ENCODE data around the gene KBTBD12.

KBTBD12 gene

GRCh38 chr3:127962937-127963336 lies 47.9 kb downstream of the KBTBD12 start:
- Histone ChIP-seq H3K36me3 (ENCODE audit: low read length) (no peaks in the 10 kb centered on the region), H2AFZ (ENCODE audit: low read depth, low read length, severe bottlenecking) (no peak overlapping the region), H4K20me1 (ENCODE audit: low read depth, low read length) (no peaks in the 10 kb centered on the region), H3K4me3 (ENCODE audit: insufficient read depth, low read length, poor library complexity, severe bottlenecking) (no peak overlapping the region), H3K27ac (ENCODE audit: low read depth, low read length) (no peak overlapping the region), H3K4me2 (ENCODE audit: low read depth, low read length, poor library complexity, severe bottlenecking) (no peak overlapping the region), H3K9me2 (replicated peaks; ENCODE audit: insufficient read depth, low read length) (no peaks in the 10 kb centered on the region), H3K9me3 (ENCODE audit: insufficient read depth, low read length) (no peaks in the 10 kb centered on the region), H3K79me2 (ENCODE audit: insufficient read depth, low read length) (no peaks in the 10 kb centered on the region), H3K9ac (ENCODE audit: low read length) (no peak overlapping the region), H3F3A (ENCODE audit: insufficient read depth) (no peaks in the 10 kb centered on the region), H3K27me3 (ENCODE audit: low read length) (no peaks in the 10 kb centered on the region)
- TF ChIP-seq CTCF (IDR thresholded peaks at IDR 0.05; ENCODE audit: insufficient read depth, low read length, poor library complexity, severe bottlenecking) (no peak), EZH2phosphoT487 (conservative IDR thresholded peaks at IDR 0.05; ENCODE audit: low read length) (no peak)

GRCh38 chr3:127964053-127964452 lies 49.0 kb downstream of the KBTBD12 start:
- no peaks in the 10 kb centered on the region for H3K36me3 ChIP-seq (ENCODE audit: low read length)
- no peaks in the 10 kb centered on the region for H4K20me1 ChIP-seq (ENCODE audit: low read depth, low read length)
- no peaks in the 10 kb centered on the region for H3K27me3 ChIP-seq (ENCODE audit: low read length)
- H3K4me3 ChIP-seq (ENCODE audit: insufficient read depth, low read length, poor library complexity, severe bottlenecking), result no peak overlapping the region
- no peak overlapping the region for H3K9ac ChIP-seq (ENCODE audit: low read length)
- H3K9me3 ChIP-seq (ENCODE audit: insufficient read depth, low read length), result no peaks in the 10 kb centered on the region
- TF ChIP-seq CTCF (IDR thresholded peaks at IDR 0.05; ENCODE audit: insufficient read depth, low read length, poor library complexity, severe bottlenecking), result no peak
- TF ChIP-seq EZH2phosphoT487 (conservative IDR thresholded peaks at IDR 0.05; ENCODE audit: low read length), result no peak
- no peaks in the 10 kb centered on the region for H3K9me2 ChIP-seq (replicated peaks; ENCODE audit: insufficient read depth, low read length)
- no peaks in the 10 kb centered on the region for H3F3A ChIP-seq (ENCODE audit: insufficient read depth)
- no peak overlapping the region for H3K27ac ChIP-seq (ENCODE audit: low read depth, low read length)
- no peak overlapping the region for H2AFZ ChIP-seq (ENCODE audit: low read depth, low read length, severe bottlenecking)
- H3K79me2 ChIP-seq (ENCODE audit: insufficient read depth, low read length), result no peaks in the 10 kb centered on the region
- no peak overlapping the region for H3K4me2 ChIP-seq (ENCODE audit: low read depth, low read length, poor library complexity, severe bottlenecking)

- H3K4me3 ChIP-seq (ENCODE audit: insufficient read depth, low read length, poor library complexity, severe bottlenecking), result no peak overlapping the region
- H3K9ac ChIP-seq (ENCODE audit: low read length), result no peak overlapping the region
- H3K79me2 ChIP-seq (ENCODE audit: insufficient read depth, low read length), result no peaks in the 10 kb centered on the region
- H3K4me2 ChIP-seq (ENCODE audit: low read depth, low read length, poor library complexity, severe bottlenecking), result no peak overlapping the region
- no peaks in the 10 kb centered on the region for H3K27me3 ChIP-seq (ENCODE audit: low read length)
- H3K9me3 ChIP-seq (ENCODE audit: insufficient read depth, low read length), result no peaks in the 10 kb centered on the region
- TF ChIP-seq CTCF (IDR thresholded peaks at IDR 0.05; ENCODE audit: insufficient read depth, low read length, poor library complexity, severe bottlenecking) (no peak), EZH2phosphoT487 (conservative IDR thresholded peaks at IDR 0.05; ENCODE audit: low read length) (no peak)
- H2AFZ ChIP-seq (ENCODE audit: low read depth, low read length, severe bottlenecking), result no peak overlapping the region
- no peaks in the 10 kb centered on the region for H3K36me3 ChIP-seq (ENCODE audit: low read length)
- no peak overlapping the region for H3K27ac ChIP-seq (ENCODE audit: low read depth, low read length)
- H4K20me1 ChIP-seq (ENCODE audit: low read depth, low read length), result no peaks in the 10 kb centered on the region
- no peaks in the 10 kb centered on the region for H3F3A ChIP-seq (ENCODE audit: insufficient read depth)
- no peaks in the 10 kb centered on the region for H3K9me2 ChIP-seq (replicated peaks; ENCODE audit: insufficient read depth, low read length)
These were observed 49.8 kb downstream of the KBTBD12 start for GRCh38 chr3:127964816-127965215.
